HepG2 (cell line): ENCODE results near the gene TMEM151A. TPM values are rescaled to one million over a fixed set of nuclear protein-coding genes. Genes with fewer than 3 reads are reported as not detected.

Source experiments
- ATM ChIP-seq: fragments of 450-650 bp; IDR thresholded peaks from 2 replicates; pipeline ENCODE4 v1.7.1; 2017; ENCODE audit warnings: mild to moderate bottlenecking, borderline replicate concordance
- CCDC6 ChIP-seq: sonication (generic); formaldehyde crosslinking; IDR thresholded peaks from 2 replicates; pipeline ENCODE4 v1.8.1; 2022; ENCODE audit warnings: mild to moderate bottlenecking, missing genetic modification reagents, moderate library complexity
- E2F2 ChIP-seq: sonication (generic); formaldehyde crosslinking; IDR thresholded peaks from 2 replicates; pipeline ENCODE4 v1.4.0; 2020; ENCODE audit warnings: missing genetic modification reagents, borderline replicate concordance
- HBP1 ChIP-seq: IDR thresholded peaks from 2 replicates; pipeline ENCODE4 v1.6.1; 2016; ENCODE audit warnings: low read depth, control low read depth
- HMGXB4 ChIP-seq, 2 experiments: sonication (generic) in 1 of 2; formaldehyde crosslinking in 1 of 2; IDR thresholded peaks; 2 replicates each; pipeline versions ENCODE4 v1.4.0 to v1.6.1; 2018 to 2020; ENCODE audit warnings: missing genetic modification reagents in 2 of 2, borderline replicate concordance in 1 of 2, low read depth in 1 of 2, mild to moderate bottlenecking in 1 of 2, missing biosample characterization in 1 of 2
- KLF13 ChIP-seq: sonication (generic); formaldehyde crosslinking; IDR thresholded peaks from 2 replicates; pipeline ENCODE4 v1.4.0; 2020; ENCODE audit warnings: mild to moderate bottlenecking, missing genetic modification reagents
- MIER3 ChIP-seq: IDR thresholded peaks from 2 replicates; pipeline ENCODE4 v1.6.1; 2016; ENCODE audit warnings: missing compliant biosample characterization, borderline replicate concordance
- POLR2A ChIP-seq, 2 experiments: IDR thresholded peaks; 2 replicates each; pipeline ENCODE4 v1.6.1; 2011; ENCODE audit warnings: low read depth in 2 of 2, low read length in 2 of 2, mild to moderate bottlenecking in 1 of 2, moderate library complexity in 1 of 2; ENCODE audit not compliant: insufficient read depth in 1 of 2
- POLR2AphosphoS5 ChIP-seq: IDR thresholded peaks from 2 replicates; pipeline ENCODE4 v1.6.1; 2012; ENCODE audit warnings: low read depth, low read length
- RXRB ChIP-seq: IDR thresholded peaks from 2 replicates; pipeline ENCODE4 v1.6.1; 2016; ENCODE audit warnings: borderline replicate concordance, missing genetic modification reagents, missing compliant biosample characterization
- SMARCC2 ChIP-seq: fragments of 450-650 bp; IDR thresholded peaks from 2 replicates; pipeline ENCODE4 v1.6.1; 2017; ENCODE audit warnings: antibody characterized with exemption, mild to moderate bottlenecking
- SOX6 ChIP-seq, 2 experiments: fragments of 450-650 bp in 1 of 2; sonication (generic) in 1 of 2; formaldehyde crosslinking in 1 of 2; IDR thresholded peaks; 2 replicates each; pipeline versions ENCODE4 v1.4.0 to v1.6.1; 2017 to 2020; ENCODE audit warnings: antibody characterized with exemption in 1 of 2, mild to moderate bottlenecking in 1 of 2, missing genetic modification reagents in 1 of 2
- SUZ12 ChIP-seq: fragments of 150-350 bp; IDR thresholded peaks from 2 replicates; pipeline ENCODE4 v1.6.1; 2014; ENCODE audit warnings: low read depth, low read length
- TFDP2 ChIP-seq: sonication (generic); formaldehyde crosslinking; IDR thresholded peaks from 2 replicates; pipeline ENCODE4 v1.4.0; 2020; ENCODE audit warnings: missing genetic modification reagents
- YEATS4 ChIP-seq: sonication (generic); formaldehyde crosslinking; IDR thresholded peaks from 2 replicates; pipeline ENCODE4 v1.4.0; 2020; ENCODE audit warnings: missing genetic modification reagents, borderline replicate concordance
- ZBTB25 ChIP-seq: IDR thresholded peaks from 2 replicates; pipeline ENCODE4 v1.6.1; 2018; ENCODE audit warnings: missing genetic modification reagents
- ZFY ChIP-seq: sonication (generic); formaldehyde crosslinking; IDR thresholded peaks from 2 replicates; pipeline ENCODE4 v1.4.0; 2020; ENCODE audit warnings: missing genetic modification reagents
- ZNF10 ChIP-seq: sonication (generic); formaldehyde crosslinking; IDR thresholded peaks from 2 replicates; pipeline ENCODE4 v1.4.0; 2020; ENCODE audit warnings: mild to moderate bottlenecking, low read depth, missing genetic modification reagents, borderline replicate concordance
- ZNF230 ChIP-seq: sonication (generic); formaldehyde crosslinking; IDR thresholded peaks from 2 replicates; pipeline ENCODE4 v1.4.0; 2020; ENCODE audit warnings: mild to moderate bottlenecking, missing genetic modification reagents
- ZNF317 ChIP-seq: sonication (generic); formaldehyde crosslinking; IDR thresholded peaks from 2 replicates; pipeline ENCODE4 v1.5.0; 2020; ENCODE audit warnings: mild to moderate bottlenecking, missing genetic modification reagents
- ZNF543 ChIP-seq: sonication (generic); formaldehyde crosslinking; IDR thresholded peaks from 2 replicates; pipeline ENCODE4 v1.4.0; 2020; ENCODE audit warnings: mild to moderate bottlenecking, missing genetic modification reagents
- ZNF550 ChIP-seq: sonication (generic); formaldehyde crosslinking; IDR thresholded peaks from 2 replicates; pipeline ENCODE4 v1.4.0; 2020; ENCODE audit warnings: mild to moderate bottlenecking, missing genetic modification reagents, borderline replicate concordance
- ZNF652 ChIP-seq: IDR thresholded peaks from 2 replicates; pipeline ENCODE4 v1.6.1; 2016; ENCODE audit warnings: low read depth, borderline replicate concordance
- ZNF788 ChIP-seq: sonication (generic); formaldehyde crosslinking; IDR thresholded peaks from 2 replicates; pipeline ENCODE4 v1.5.0; 2020; ENCODE audit warnings: mild to moderate bottlenecking, missing genetic modification reagents, borderline replicate concordance
- polyA plus RNA-seq, 8 experiments: library from polyadenylated mRNA; depleted of rRNA in 3 of 8; stranded (reverse) in 7 of 8; unstranded in 1 of 8; fragments of >200 nt; fragmentation: Illumina TruSeq in 4 of 8; extraction: Trizol in 4 of 8; gene quantifications; 2 replicates each; pipeline versions ENCODE4 v1.2.1 to v1.2.3, GENCODE V29; 2011 to 2016; ENCODE audit warnings: low read depth in 4 of 8, missing spikeins in 1 of 8, mixed read lengths in 1 of 8; ENCODE audit not compliant: insufficient read depth in 1 of 8
- total RNA-seq, 5 experiments: library from RNA; depleted of rRNA; stranded (reverse); fragments of >200 nt; fragmentation: Illumina TruSeq; extraction: Trizol; gene quantifications; 2 replicates each; pipeline ENCODE4 v1.2.3, GENCODE V29; 2016; ENCODE audit warnings: low read depth in 1 of 5

Gene TMEM151A
- total and polyA plus RNA-seq, 2 of the 13 experiments (the other 11 are each of a cell fraction or from before 2014, with no cell fraction given): 0.18 to 0.33 TPM

GRCh38 chr11:66281776-66282467, 9.8 kb upstream of the TMEM151A start (continued):
- TF ChIP-seq ZNF10 (no peak), SUZ12 (no peak), POLR2A (IDR thresholded peaks at IDR 0.05; ENCODE audit: insufficient read depth in 1 of 2, low read depth in 2 of 2, low read length in 2 of 2) (peak in 1 of 2 experiments; percentile 33; a peak in 1 of 4 replicates), CCDC6 (CRISPR knock-in tag) (no peak), ZNF550 (no peak), ATM (no peak), MIER3 (no peak), ZNF317 (CRISPR knock-in tag) (no peak), RXRB (CRISPR knock-in tag) (no peak), ZFY (CRISPR knock-in tag) (no peak), YEATS4 (CRISPR knock-in tag) (0 out of 2 replicates have a peak, but pooled peaks have one; percentile 6), TFDP2 (CRISPR knock-in tag) (no peak), POLR2AphosphoS5 (peak; percentile 35; the same call in 1 of the 2 replicates), ZNF230 (no peak), KLF13 (no peak), ZBTB25 (CRISPR knock-in tag) (no peak), ZNF652 (CRISPR knock-in tag) (no peak), ZNF788 (no peak), E2F2 (no peak), ZNF543 (CRISPR knock-in tag) (0 out of 2 replicates have a peak, but pooled peaks have one; percentile 14), SOX6 (IDR thresholded peaks at IDR 0.05) (no peak), SOX6 (CRISPR knock-in tag; IDR thresholded peaks at IDR 0.05) (no peak), SMARCC2 (no peak), HBP1 (no peak), HMGXB4 (CRISPR knock-in tag; IDR thresholded peaks at IDR 0.05; ENCODE audit: borderline replicate concordance in 1 of 2, low read depth in 1 of 2) (no peak)
